Neural progenitor cell (in vitro differentiated cells): Measurements from ENCODE around the gene SBF2. TPM values are rescaled to one million over a fixed set of nuclear protein-coding genes. Genes with fewer than 3 reads are reported as not detected.

ENCODE experiments used
- DNase-seq: peaks from one replicate; pipeline ENCODE4 v3.0.0-alpha.2; 2016; ENCODE audit warnings: low spot score
- H2AFZ ChIP-seq: fragments of 200-600 bp; sonication (generic); replicated peaks from 2 replicates; pipeline ENCODE4 v1.6.1; 2016; ENCODE audit warnings: antibody characterized with exemption
- H3F3A ChIP-seq: fragments of 200-600 bp; sonication (generic); 2 replicates; pipeline ENCODE4 v1.6.1; 2016; ENCODE audit warnings: antibody characterized with exemption, low read depth
- H3K27ac ChIP-seq: fragments of 200-600 bp; sonication (generic); 2 replicates; pipeline ENCODE4 v1.5.1; 2016; ENCODE audit warnings: mild to moderate bottlenecking
- H3K27me3 ChIP-seq: fragments of 200-600 bp; sonication (generic); 2 replicates; pipeline ENCODE4 v1.6.1; 2016; ENCODE audit warnings: mild to moderate bottlenecking, moderate library complexity
- H3K36me3 ChIP-seq: fragments of 200-600 bp; sonication (generic); 2 replicates; pipeline ENCODE4 v1.5.1; 2016
- H3K4me1 ChIP-seq: fragments of 200-600 bp; sonication (generic); 2 replicates; pipeline ENCODE4 v1.6.1; 2016; ENCODE audit warnings: mixed run types
- H3K4me2 ChIP-seq: fragments of 200-600 bp; sonication (generic); 2 replicates; pipeline ENCODE4 v1.6.1; 2016
- H3K4me3 ChIP-seq: fragments of 200-600 bp; sonication (generic); 2 replicates; pipeline ENCODE4 v1.5.1; 2016
- H3K79me2 ChIP-seq: fragments of 200-600 bp; sonication (generic); 2 replicates; pipeline ENCODE4 v1.6.1; 2016; ENCODE audit warnings: low read depth
- H3K9ac ChIP-seq: fragments of 200-600 bp; sonication (generic); 2 replicates; pipeline ENCODE4 v1.6.1; 2016
- H3K9me3 ChIP-seq: fragments of 200-600 bp; sonication (generic); 2 replicates; pipeline ENCODE4 v1.5.1; 2016; ENCODE audit warnings: low read depth
- H4K20me1 ChIP-seq: fragments of 200-600 bp; sonication (generic); 2 replicates; pipeline ENCODE4 v1.6.1; 2016; ENCODE audit warnings: low read depth
- H3K27ac Mint-ChIP-seq: 3 replicates; pipeline ENCODE4 v1.8.0; 2021; ENCODE audit warnings: mixed read lengths
- H3K27me3 Mint-ChIP-seq: 2 replicates; pipeline ENCODE4 v1.8.0; 2022; ENCODE audit warnings: low read depth, mild to moderate bottlenecking, inconsistent platforms, moderate library complexity, mixed read lengths; ENCODE audit not compliant: insufficient read depth
- H3K36me3 Mint-ChIP-seq: 3 replicates; pipeline ENCODE4 v1.8.0; 2021; ENCODE audit warnings: mixed read lengths
- H3K4me1 Mint-ChIP-seq: 3 replicates; pipeline ENCODE4 v1.8.0; 2021; ENCODE audit warnings: mixed read lengths
- H3K4me3 Mint-ChIP-seq: 3 replicates; pipeline ENCODE4 v1.8.0; 2021; ENCODE audit warnings: mild to moderate bottlenecking, moderate library complexity, mixed read lengths
- H3K9me3 Mint-ChIP-seq: 3 replicates; pipeline ENCODE4 v1.8.0; 2020; ENCODE audit warnings: mixed read lengths
- CTCF ChIP-seq: fragments of 200-600 bp; sonication (generic); IDR thresholded peaks from 2 replicates; pipeline ENCODE4 v1.5.1; 2017; ENCODE audit warnings: antibody characterized with exemption, mild to moderate bottlenecking
- EZH2 ChIP-seq: fragments of 200-600 bp; sonication (generic); IDR thresholded peaks from 2 replicates; pipeline ENCODE4 v1.6.1; 2017; ENCODE audit warnings: antibody characterized with exemption, mild to moderate bottlenecking, moderate library complexity
- EZH2phosphoT487 ChIP-seq: fragments of 200-600 bp; sonication (generic); IDR thresholded peaks from 2 replicates; pipeline ENCODE4 v1.6.1; 2017; ENCODE audit warnings: antibody characterized with exemption
- total RNA-seq: library from RNA; depleted of rRNA; stranded (reverse); fragments of >200 nt; gene quantifications from 2 replicates; pipeline ENCODE4 v1.2.3, GENCODE V29; 2015; ENCODE audit warnings: low replicate concordance

SBF2 gene
- total RNA-seq, 1 donor from 2014 or later, result 48.2 TPM

GRCh38 chr11:10325277-10326011 is 31.4 kb upstream of the SBF2 start:
- Histone ChIP-seq H2AFZ (no peak overlapping the region), H3K36me3 (no peaks in the 10 kb centered on the region), H3K79me2 (no peaks in the 10 kb centered on the region), H3K4me2 (no peak overlapping the region), H4K20me1 (no peaks in the 10 kb centered on the region), H3K27me3 (no peaks in the 10 kb centered on the region), H3F3A (no peaks in the 10 kb centered on the region), H3K4me3 (no peak overlapping the region), H3K27ac (no peak overlapping the region), H3K4me1 (peaks cover 14% of the 10 kb centered on the region), H3K9me3 (no peaks in the 10 kb centered on the region), H3K9ac (no peak overlapping the region)
- no peak for TF ChIP-seq EZH2phosphoT487
- TF ChIP-seq CTCF, result no peak
- TF ChIP-seq EZH2, result no peak
- no peak for DNase-seq
- H3K4me3 Mint-ChIP-seq, result no peak overlapping the region
- peaks cover 3% of the 10 kb centered on the region for H3K9me3 Mint-ChIP-seq
- H3K4me1 Mint-ChIP-seq, result peaks cover 15% of the 10 kb centered on the region
- H3K36me3 Mint-ChIP-seq, result no peaks in the 10 kb centered on the region
- H3K27me3 Mint-ChIP-seq, result no peaks in the 10 kb centered on the region
- no peak overlapping the region for H3K27ac Mint-ChIP-seq

GRCh38 chr11:10324474-10324873 is 30.5 kb upstream of the SBF2 start:
- Histone ChIP-seq H3K4me2 (no peak overlapping the region), H3K27me3 (no peaks in the 10 kb centered on the region), H3K4me3 (no peak overlapping the region), H3K27ac (no peak overlapping the region), H3K4me1 (peaks cover 14% of the 10 kb centered on the region), H4K20me1 (no peaks in the 10 kb centered on the region), H3K9ac (no peak overlapping the region), H3K36me3 (no peaks in the 10 kb centered on the region), H2AFZ (no peak overlapping the region), H3F3A (no peaks in the 10 kb centered on the region), H3K79me2 (no peaks in the 10 kb centered on the region), H3K9me3 (no peaks in the 10 kb centered on the region)
- DNase-seq, result no peak
- no peaks in the 10 kb centered on the region for H3K27me3 Mint-ChIP-seq
- peaks cover 17% of the 10 kb centered on the region for H3K4me1 Mint-ChIP-seq
- no peak overlapping the region for H3K4me3 Mint-ChIP-seq
- H3K36me3 Mint-ChIP-seq, result no peaks in the 10 kb centered on the region
- TF ChIP-seq EZH2phosphoT487 (no peak), CTCF (no peak), EZH2 (no peak)
- H3K9me3 Mint-ChIP-seq, result peaks cover 3% of the 10 kb centered on the region
- no peak overlapping the region for H3K27ac Mint-ChIP-seq

GRCh38 chr11:10323793-10324170 is 29.8 kb upstream of the SBF2 start:
- H3K4me1 Mint-ChIP-seq, result peaks cover 17% of the 10 kb centered on the region
- no peak overlapping the region for H2AFZ ChIP-seq
- H3K4me2 ChIP-seq, result no peak overlapping the region
- no peaks in the 10 kb centered on the region for H3K79me2 ChIP-seq
- no peaks in the 10 kb centered on the region for H3K36me3 Mint-ChIP-seq
- H3K27me3 Mint-ChIP-seq, result no peaks in the 10 kb centered on the region
- H3K27ac ChIP-seq, result no peak overlapping the region
- no peak overlapping the region for H3K4me3 ChIP-seq
- H3K4me3 Mint-ChIP-seq, result no peak overlapping the region
- H3F3A ChIP-seq, result peaks cover 3% of the 10 kb centered on the region
- H3K27ac Mint-ChIP-seq, result no peak overlapping the region
- H3K9me3 Mint-ChIP-seq, result peaks cover 3% of the 10 kb centered on the region
- H3K4me1 ChIP-seq, result peaks cover 15% of the 10 kb centered on the region
- H4K20me1 ChIP-seq, result no peaks in the 10 kb centered on the region
- no peaks in the 10 kb centered on the region for H3K36me3 ChIP-seq
- H3K9ac ChIP-seq, result no peak overlapping the region
- H3K9me3 ChIP-seq, result no peaks in the 10 kb centered on the region
- H3K27me3 ChIP-seq, result no peaks in the 10 kb centered on the region
- no peak for DNase-seq
- no peak for TF ChIP-seq EZH2
- no peak for TF ChIP-seq CTCF
- no peak for TF ChIP-seq EZH2phosphoT487
